Parathyroid adenoma (tissue), 2 donors: Measurements from ENCODE around the gene MAGEA9B.
"Not testable (repeated sequence)": the region's sequence is repeated elsewhere in the genome, so short reads cannot be mapped to it uniquely, and the experiment has no call there.

Experiments used
- H2AFZ ChIP-seq: fragments of 300-600 bp; sonication (generic); one replicate; pipeline ENCODE4 v1.7.0; 2017; ENCODE audit warnings: antibody characterized with exemption, mild to moderate bottlenecking
- H3K27ac ChIP-seq: fragments of 300-600 bp; sonication (generic); one replicate; pipeline ENCODE4 v1.7.0; 2017
- H3K27me3 ChIP-seq: fragments of 300-600 bp; sonication (generic); one replicate; pipeline ENCODE4 v1.7.0; 2017; ENCODE audit warnings: low read length; ENCODE audit not compliant: control insufficient read depth, insufficient read depth
- H3K36me3 ChIP-seq: fragments of 300-600 bp; sonication (generic); one replicate; pipeline ENCODE4 v1.7.0; 2017; ENCODE audit warnings: low read length; ENCODE audit not compliant: control insufficient read depth, insufficient read depth
- H3K4me1 ChIP-seq: fragments of 300-600 bp; sonication (generic); one replicate; pipeline ENCODE4 v1.7.0; 2017; ENCODE audit warnings: control low read depth
- H3K4me2 ChIP-seq: fragments of 300-600 bp; sonication (generic); one replicate; pipeline ENCODE4 v1.7.0; 2017; ENCODE audit warnings: low read length
- H3K4me3 ChIP-seq: fragments of 300-600 bp; sonication (generic); one replicate; pipeline ENCODE4 v1.7.0; 2017; ENCODE audit warnings: low read depth, low read length
- H3K79me2 ChIP-seq: fragments of 300-600 bp; sonication (generic); one replicate; pipeline ENCODE4 v1.7.0; 2017; ENCODE audit warnings: control low read depth
- H3K9ac ChIP-seq: fragments of 300-600 bp; sonication (generic); one replicate; pipeline ENCODE4 v1.7.0; 2017; ENCODE audit warnings: mild to moderate bottlenecking
- H3K9me3 ChIP-seq: fragments of 300-600 bp; sonication (generic); one replicate; pipeline ENCODE4 v1.7.0; 2017; ENCODE audit warnings: low read length; ENCODE audit not compliant: control insufficient read depth
- CTCF ChIP-seq: fragments of 300-600 bp; sonication (generic); IDR thresholded peaks from one replicate; pipeline ENCODE4 v1.7.0; 2017; ENCODE audit warnings: antibody characterized with exemption, mild to moderate bottlenecking
- donor health status: primary hyperparathyroidism.

The MAGEA9B gene

DNA sequence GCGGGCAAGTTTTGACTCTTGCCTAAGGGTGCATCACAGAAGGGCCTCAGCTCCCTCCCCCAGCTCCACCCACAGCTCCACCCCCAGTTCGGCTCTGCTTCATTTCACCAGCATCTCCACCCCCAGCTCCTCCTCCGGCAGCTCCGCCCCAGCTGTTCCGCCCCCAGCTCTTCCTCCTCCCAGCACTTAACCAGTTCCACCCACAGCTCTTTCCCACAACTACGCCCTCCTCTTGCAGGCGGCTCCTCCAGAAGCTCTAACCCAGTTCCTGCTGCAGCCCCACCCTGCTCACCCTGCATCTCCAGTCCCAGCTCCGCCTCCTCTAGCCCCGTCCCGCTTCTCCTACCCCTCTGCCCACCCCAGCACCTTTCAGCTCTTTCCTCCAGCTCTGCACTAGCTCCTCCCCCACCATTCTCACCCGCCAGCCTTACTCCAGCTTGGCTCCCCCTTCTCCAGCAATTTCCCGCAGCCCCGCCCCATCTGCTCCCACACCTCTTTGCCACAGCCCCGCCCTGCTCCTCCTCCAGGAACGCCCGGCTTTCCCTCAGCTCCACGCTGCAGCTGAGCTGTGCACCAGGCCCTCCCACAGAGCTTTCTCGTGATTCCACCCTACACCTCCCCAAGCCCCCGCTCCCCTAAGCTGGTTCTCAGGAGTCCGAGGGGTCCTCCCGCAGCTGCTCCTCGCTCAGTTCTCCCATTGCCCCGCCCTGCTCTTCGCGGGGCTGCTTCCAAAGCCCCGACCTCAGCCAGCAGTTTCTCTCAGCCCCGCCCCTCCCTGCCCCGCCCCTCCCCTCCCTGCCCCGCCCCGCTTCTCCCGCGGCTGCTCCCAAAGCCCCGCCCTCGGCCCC is 47.8 kb downstream of the MAGEA9B start:
- Histone ChIP-seq H3K4me2 (peak overlapping the region; percentile 59), H3K27ac (peak overlapping the region; percentile 80), H3K4me3 (peak overlapping the region; percentile 54), H2AFZ (peak overlapping the region; percentile 50), H3K79me2 (no peaks in the 10 kb centered on the region), H3K36me3 (no peaks in the 10 kb centered on the region), H3K9me3 (no peaks in the 10 kb centered on the region), H3K27me3 (no peaks in the 10 kb centered on the region), H3K9ac (no peak overlapping the region), H3K4me1 (peaks cover 5% of the 10 kb centered on the region)
- no peak for TF ChIP-seq CTCF

GRCh38 chrX:149537474-149537873 is 49.8 kb downstream of the MAGEA9B start:
- H3K9me3 ChIP-seq, H3K79me2 ChIP-seq, H3K9ac ChIP-seq, H3K4me2 ChIP-seq, H3K27ac ChIP-seq, H3K27me3 ChIP-seq, H3K36me3 ChIP-seq, H3K4me1 ChIP-seq, H2AFZ ChIP-seq, H3K4me3 ChIP-seq: not testable (repeated sequence)

DNA sequence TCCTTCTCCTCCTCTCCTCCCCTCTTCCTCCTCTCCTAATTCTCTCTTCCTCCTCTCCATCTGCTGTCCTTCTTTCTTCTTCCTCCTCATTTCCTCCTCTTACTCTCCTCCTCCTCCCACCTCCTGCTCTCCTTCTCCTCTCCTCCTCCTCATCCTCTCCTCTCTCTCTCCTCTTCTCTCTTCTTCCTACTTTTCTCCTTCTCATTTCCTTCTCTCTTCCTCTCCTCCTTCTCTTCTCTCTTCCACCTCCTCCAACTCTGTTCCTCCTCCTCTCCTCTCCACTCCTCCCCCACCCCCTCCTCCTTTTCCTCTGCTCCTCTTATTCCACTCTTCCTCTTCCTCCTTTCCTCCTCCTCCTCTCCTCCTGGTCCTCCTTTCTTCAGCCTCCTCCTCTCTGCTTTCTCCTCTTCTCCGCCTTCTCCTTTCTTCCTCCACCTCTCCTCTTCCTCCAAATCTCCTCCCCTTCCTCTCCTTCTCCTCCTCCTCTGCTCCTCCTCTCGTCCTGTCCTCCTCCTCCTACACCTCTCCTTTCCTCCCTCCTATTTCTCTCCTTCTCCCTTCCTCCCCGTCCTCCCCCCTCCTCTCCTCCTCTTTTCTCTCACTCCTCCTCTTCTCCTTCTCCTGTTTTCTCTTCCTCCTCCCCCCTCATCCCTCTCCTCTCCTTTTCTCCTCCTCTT is 52.2 kb downstream of the MAGEA9B start:
- H3K27me3 ChIP-seq, H3K9ac ChIP-seq, H3K27ac ChIP-seq, H3K36me3 ChIP-seq, H3K4me2 ChIP-seq, H3K9me3 ChIP-seq, H3K79me2 ChIP-seq, H3K4me3 ChIP-seq, H2AFZ ChIP-seq, H3K4me1 ChIP-seq: not testable (repeated sequence)

DNA sequence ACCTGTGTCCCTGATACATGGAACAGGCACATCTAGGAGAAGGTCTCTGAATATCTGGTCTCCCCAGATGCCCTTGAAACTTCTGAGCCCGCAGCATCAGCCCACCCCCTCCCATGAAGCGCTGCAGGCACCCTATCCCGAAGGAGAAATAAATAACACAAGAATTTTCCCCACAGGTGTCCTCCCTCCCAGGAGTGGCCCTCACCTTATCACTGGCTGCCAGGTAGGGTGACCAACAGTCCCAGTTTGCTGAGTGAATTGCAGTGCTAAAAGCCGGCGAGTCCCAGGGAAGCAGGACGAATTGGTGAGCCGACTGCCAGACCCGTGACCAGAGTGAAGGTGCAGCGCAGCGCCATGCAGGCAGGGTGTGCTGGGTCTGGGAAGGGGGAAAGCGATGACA is 53.3 kb downstream of the MAGEA9B start:
- not testable (repeated sequence) for H3K4me3 ChIP-seq

DNA sequence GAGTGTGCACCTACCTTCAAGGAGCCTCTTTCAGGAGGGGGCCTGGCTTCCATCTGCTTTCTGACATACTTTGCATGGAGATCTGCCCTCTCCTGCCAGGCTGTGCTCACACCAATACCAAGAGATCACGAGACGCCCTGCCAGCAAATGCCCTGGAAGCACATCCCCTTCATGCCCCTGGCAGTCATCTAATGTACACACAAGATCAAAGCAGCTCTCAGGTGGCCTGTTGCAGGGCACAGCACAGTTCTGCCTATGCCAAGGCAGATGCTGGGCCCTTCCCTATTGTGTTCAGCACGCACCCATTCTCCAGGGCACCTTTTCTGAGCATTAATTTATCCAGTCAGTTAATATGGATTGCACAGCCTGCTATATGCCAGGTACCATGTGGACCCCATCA is 54.4 kb downstream of the MAGEA9B start:
- not testable (repeated sequence) for H3K4me1 ChIP-seq, H3K4me2 ChIP-seq, H3K9me3 ChIP-seq, H3K36me3 ChIP-seq, H3K9ac ChIP-seq, H3K27ac ChIP-seq, H3K79me2 ChIP-seq, H3K4me3 ChIP-seq, H2AFZ ChIP-seq, H3K27me3 ChIP-seq

More for the DNA sequence above, 53.3 kb downstream of the MAGEA9B start:
- H3K4me1 ChIP-seq, H3K27ac ChIP-seq, H3K9me3 ChIP-seq, H3K9ac ChIP-seq, H3K27me3 ChIP-seq, H2AFZ ChIP-seq, H3K4me2 ChIP-seq, H3K79me2 ChIP-seq, H3K36me3 ChIP-seq: not testable (repeated sequence)
